Smooth muscle cell (in vitro differentiated cells): ENCODE data around the gene CADM3. TPM values are rescaled to one million over a fixed set of nuclear protein-coding genes. Genes with fewer than 3 reads are reported as not detected.

Experiments used
- DNase-seq: peaks from one replicate; lab custom pipeline; 2025; ENCODE audit not compliant: unreplicated experiment; lab: John Stamatoyannopoulos, UW
- H2AFZ ChIP-seq: fragments of 200-600 bp; sonication (generic); 2 replicates; pipeline ENCODE4 v1.6.0; 2016; ENCODE audit warnings: antibody characterized with exemption, low read depth, mild to moderate bottlenecking
- H3F3A ChIP-seq: fragments of 200-600 bp; sonication (generic); 2 replicates; pipeline ENCODE4 v1.6.0; 2017; ENCODE audit warnings: antibody characterized with exemption, low read depth
- H3K27ac ChIP-seq: fragments of 200-600 bp; sonication (generic); 2 replicates; pipeline ENCODE4 v1.5.1; 2016; ENCODE audit warnings: low read depth, mild to moderate bottlenecking
- H3K27me3 ChIP-seq: fragments of 200-600 bp; sonication (generic); 2 replicates; pipeline ENCODE4 v1.6.1; 2016; ENCODE audit warnings: low read depth, mild to moderate bottlenecking
- H3K36me3 ChIP-seq: fragments of 200-600 bp; sonication (generic); 2 replicates; pipeline ENCODE4 v1.5.1; 2016; ENCODE audit warnings: low read depth
- H3K4me1 ChIP-seq: fragments of 200-600 bp; sonication (generic); 2 replicates; pipeline ENCODE4 v1.5.1; 2016; ENCODE audit warnings: low read depth
- H3K4me2 ChIP-seq: fragments of 200-600 bp; sonication (generic); 2 replicates; pipeline ENCODE4 v1.6.0; 2016; ENCODE audit warnings: mild to moderate bottlenecking
- H3K4me3 ChIP-seq: fragments of 200-600 bp; sonication (generic); 2 replicates; pipeline ENCODE4 v1.5.1; 2016; ENCODE audit warnings: mild to moderate bottlenecking
- H3K79me2 ChIP-seq: fragments of 200-600 bp; sonication (generic); 2 replicates; pipeline ENCODE4 v1.6.0; 2016; ENCODE audit warnings: low read depth, mild to moderate bottlenecking
- H3K9ac ChIP-seq: fragments of 200-600 bp; sonication (generic); 2 replicates; pipeline ENCODE4 v1.6.0; 2016; ENCODE audit warnings: low read depth
- H3K9me3 ChIP-seq: fragments of 200-600 bp; sonication (generic); replicated peaks from 2 replicates; pipeline ENCODE4 v1.5.1; 2016; ENCODE audit warnings: low read depth
- H4K20me1 ChIP-seq: fragments of 200-600 bp; sonication (generic); 2 replicates; pipeline ENCODE4 v1.6.0; 2016; ENCODE audit warnings: low read depth
- WGBS: methylation state at CpG from one replicate; pipeline ENCODE4 v1.1.7; 2016; ENCODE audit warnings: low lambda C conversion rate; 5-methylcytosine and 5-hydroxymethylcytosine counted together
- polyA plus RNA-seq: library from polyadenylated mRNA; unstranded; fragments of >200 nt; fragmentation: Nextera tagmentation; extraction: Ambion mirVana; gene quantifications from 2 replicates; pipeline ENCODE4 v1.2.1, GENCODE V29; 2016
- total RNA-seq: library from RNA; depleted of rRNA; stranded (reverse); fragments of >200 nt; gene quantifications from 2 replicates; pipeline ENCODE4 v1.2.3, GENCODE V29; 2014
- TF ChIP-seq, protein P1 (sequence below): fragments of 200-600 bp; sonication (generic); IDR thresholded peaks from 2 replicates; pipeline ENCODE4 v1.5.1; 2017; ENCODE audit warnings: borderline replicate concordance, mild to moderate bottlenecking, antibody characterized with exemption; ENCODE audit not compliant: insufficient read depth, poor library complexity, severe bottlenecking

CADM3 gene, protein sequence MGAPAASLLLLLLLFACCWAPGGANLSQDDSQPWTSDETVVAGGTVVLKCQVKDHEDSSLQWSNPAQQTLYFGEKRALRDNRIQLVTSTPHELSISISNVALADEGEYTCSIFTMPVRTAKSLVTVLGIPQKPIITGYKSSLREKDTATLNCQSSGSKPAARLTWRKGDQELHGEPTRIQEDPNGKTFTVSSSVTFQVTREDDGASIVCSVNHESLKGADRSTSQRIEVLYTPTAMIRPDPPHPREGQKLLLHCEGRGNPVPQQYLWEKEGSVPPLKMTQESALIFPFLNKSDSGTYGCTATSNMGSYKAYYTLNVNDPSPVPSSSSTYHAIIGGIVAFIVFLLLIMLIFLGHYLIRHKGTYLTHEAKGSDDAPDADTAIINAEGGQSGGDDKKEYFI
- 0.54 and 0.90 TPM in 2 replicates for total RNA-seq
- polyA plus RNA-seq: 0.74 and 1.2 TPM in 2 replicates

DNA sequence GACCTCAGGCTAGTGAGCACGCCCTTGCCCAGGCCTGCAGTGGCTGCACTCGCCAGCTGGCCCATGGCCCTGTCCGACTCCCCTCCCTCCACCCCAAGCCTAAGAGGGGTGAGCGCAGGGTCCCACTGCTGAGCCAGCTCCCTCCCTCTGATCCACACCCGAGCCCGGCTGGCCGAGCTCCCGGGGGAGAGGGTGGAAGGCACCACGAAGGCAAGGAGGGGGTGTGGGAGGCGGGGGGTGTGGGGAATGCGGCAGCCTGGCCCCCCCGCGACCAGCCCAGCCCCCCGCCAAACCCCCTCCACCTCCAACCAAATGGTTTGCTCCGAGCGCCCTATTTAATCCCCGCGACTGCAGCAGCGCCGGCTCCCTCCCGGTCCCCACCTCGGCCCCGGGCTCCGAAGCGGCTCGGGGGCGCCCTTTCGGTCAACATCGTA is at the start of gene CADM3:
Gene CADM3, plus strand, starts transcription at position 362 of the 434 bp plus-strand sequence. CDS start 151 bp downstream, outside the sequence.
- H2AFZ ChIP-seq: peak within 1 kb of the TSS; percentile 33
- 3% methylated on average over 7 of the region's 29 CpGs for WGBS
- no peaks in the 10 kb centered on the region for H3K9me3 ChIP-seq

DNA sequence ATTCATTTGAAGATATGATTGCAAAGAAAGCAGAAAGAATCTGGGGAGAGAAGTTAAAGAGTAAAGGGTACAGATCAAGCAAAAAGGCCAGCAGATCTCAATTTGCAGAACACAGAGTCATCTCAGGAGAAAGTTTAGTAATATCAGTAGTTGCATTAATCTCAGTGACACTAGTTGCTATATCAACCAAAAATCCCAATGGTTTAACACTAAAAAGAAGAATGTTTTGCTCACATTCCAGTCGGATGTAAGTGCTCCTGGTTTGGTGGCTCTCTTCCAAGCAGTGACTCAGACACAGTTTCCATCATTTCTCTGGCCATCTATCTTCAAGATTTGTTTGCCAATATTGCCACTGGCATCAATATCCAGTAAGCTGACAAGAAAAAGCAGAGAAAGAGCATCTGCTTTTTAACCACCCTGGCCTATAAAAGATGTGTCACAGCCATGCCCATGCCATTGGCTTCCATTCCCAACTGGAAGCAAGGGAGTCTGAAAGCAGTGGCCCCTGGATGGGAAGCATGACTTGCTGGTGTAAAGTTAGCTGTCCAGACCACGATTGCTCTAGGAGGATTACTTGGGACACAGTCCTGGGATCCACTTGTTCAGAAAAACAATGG is 49.3 kb upstream of the CADM3 start:
- TF ChIP-seq, protein P1, sequence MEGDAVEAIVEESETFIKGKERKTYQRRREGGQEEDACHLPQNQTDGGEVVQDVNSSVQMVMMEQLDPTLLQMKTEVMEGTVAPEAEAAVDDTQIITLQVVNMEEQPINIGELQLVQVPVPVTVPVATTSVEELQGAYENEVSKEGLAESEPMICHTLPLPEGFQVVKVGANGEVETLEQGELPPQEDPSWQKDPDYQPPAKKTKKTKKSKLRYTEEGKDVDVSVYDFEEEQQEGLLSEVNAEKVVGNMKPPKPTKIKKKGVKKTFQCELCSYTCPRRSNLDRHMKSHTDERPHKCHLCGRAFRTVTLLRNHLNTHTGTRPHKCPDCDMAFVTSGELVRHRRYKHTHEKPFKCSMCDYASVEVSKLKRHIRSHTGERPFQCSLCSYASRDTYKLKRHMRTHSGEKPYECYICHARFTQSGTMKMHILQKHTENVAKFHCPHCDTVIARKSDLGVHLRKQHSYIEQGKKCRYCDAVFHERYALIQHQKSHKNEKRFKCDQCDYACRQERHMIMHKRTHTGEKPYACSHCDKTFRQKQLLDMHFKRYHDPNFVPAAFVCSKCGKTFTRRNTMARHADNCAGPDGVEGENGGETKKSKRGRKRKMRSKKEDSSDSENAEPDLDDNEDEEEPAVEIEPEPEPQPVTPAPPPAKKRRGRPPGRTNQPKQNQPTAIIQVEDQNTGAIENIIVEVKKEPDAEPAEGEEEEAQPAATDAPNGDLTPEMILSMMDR: no peak
- WGBS: 63% methylated on average over 2 of the region's 2 CpGs

More for the DNA sequence above, at the start of gene CADM3:
- H4K20me1 ChIP-seq: peaks cover 12% of the 10 kb centered on the region
- no peaks in the 10 kb centered on the region for H3F3A ChIP-seq
- peak within 1 kb of the TSS; percentile 93 for H3K4me2 ChIP-seq
- H3K79me2 ChIP-seq: no peaks in the 10 kb centered on the region
- no peak within 1 kb of the TSS for H3K27ac ChIP-seq
- peak within 1 kb of the TSS; percentile 52 for H3K4me3 ChIP-seq
- peaks cover 65% of the 10 kb centered on the region for H3K27me3 ChIP-seq
- H3K4me1 ChIP-seq: no peaks in the 10 kb centered on the region
- H3K36me3 ChIP-seq: no peaks in the 10 kb centered on the region
- H3K9ac ChIP-seq: no peak within 1 kb of the TSS
- TF ChIP-seq, protein P1: no peak
- no peak for DNase-seq

DNA sequence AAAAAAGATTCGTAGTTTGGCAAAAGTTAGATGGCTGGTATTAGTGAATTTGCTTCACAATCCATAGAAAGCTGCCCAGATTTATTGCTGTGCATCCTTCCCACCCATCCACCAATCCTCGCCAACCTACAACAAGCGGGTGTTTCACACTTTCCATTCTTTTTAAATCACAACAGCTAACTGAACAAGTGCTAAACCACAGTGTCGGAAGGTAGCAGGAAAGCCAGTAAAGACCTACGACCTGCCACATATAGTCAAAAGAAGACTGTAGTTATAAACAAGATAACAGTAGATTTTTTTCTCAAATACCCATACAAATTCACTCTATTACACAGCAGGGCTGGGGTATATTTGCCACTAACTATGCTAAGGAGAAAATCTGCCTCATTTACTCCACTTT is 47.8 kb upstream of the CADM3 start:
- Histone ChIP-seq H3K27me3 (no peaks in the 10 kb centered on the region), H2AFZ (no peak overlapping the region), H4K20me1 (no peaks in the 10 kb centered on the region), H3K4me1 (no peaks in the 10 kb centered on the region), H3K4me2 (no peak overlapping the region), H3F3A (no peaks in the 10 kb centered on the region), H3K4me3 (no peak overlapping the region), H3K9ac (no peak overlapping the region), H3K79me2 (no peaks in the 10 kb centered on the region), H3K9me3 (no peaks in the 10 kb centered on the region), H3K27ac (no peak overlapping the region), H3K36me3 (no peaks in the 10 kb centered on the region)
- no peak for DNase-seq
- TF ChIP-seq, protein P1: no peak
- 90% methylated on average over 5 of the region's 5 CpGs for WGBS

More for the DNA sequence above, 49.3 kb upstream of the CADM3 start:
- no peak overlapping the region for H3K27ac ChIP-seq
- no peaks in the 10 kb centered on the region for H3K27me3 ChIP-seq
- H3K4me2 ChIP-seq: no peak overlapping the region
- H4K20me1 ChIP-seq: no peaks in the 10 kb centered on the region
- no peak overlapping the region for H2AFZ ChIP-seq
- DNase-seq: no peak
- H3K79me2 ChIP-seq: no peaks in the 10 kb centered on the region
- no peak overlapping the region for H3K9ac ChIP-seq
- H3K9me3 ChIP-seq: no peaks in the 10 kb centered on the region
- no peaks in the 10 kb centered on the region for H3K4me1 ChIP-seq
- H3K4me3 ChIP-seq: no peak overlapping the region
- no peaks in the 10 kb centered on the region for H3K36me3 ChIP-seq
- no peaks in the 10 kb centered on the region for H3F3A ChIP-seq
